HG02798 (cell line): ENCODE measurements around the gene TMEM132A.
A peak's percentile ranks its signal among the peaks of the same experiment; 100 is the strongest.
"Not testable (repeated sequence)": the region's sequence is repeated elsewhere in the genome, so short reads cannot be mapped to it uniquely, and the experiment has no call there.

ENCODE experiments used
- ATAC-seq: cut with Tn5 transposase; IDR thresholded peaks from one replicate; pipeline ENCODE4 v1.9.1; 2021; ENCODE audit warnings: mild to moderate bottlenecking; ENCODE audit not compliant: unreplicated experiment, poor library complexity

TMEM132A gene

GRCh38 chr11:60902625-60903024 lies 21.6 kb upstream of the TMEM132A start:
- no peak for ATAC-seq

- ATAC-seq = no peak
Observed at GRCh38 chr11:60905047-60905446, 19.2 kb upstream of the TMEM132A start.

GRCh38 chr11:60905551-60906113 lies 18.6 kb upstream of the TMEM132A start:
- ATAC-seq = no peak

GRCh38 chr11:60906132-60906972 lies 17.9 kb upstream of the TMEM132A start, which contains the start of gene PRPF19:
TSS of gene PRPF19 (minus strand) at chr11:60906585. CDS start at chr11:60906382, 203 bp downstream.
- peak; percentile 83 for ATAC-seq

- ATAC-seq = no peak
Observed at GRCh38 chr11:60908803-60909202, 15.5 kb upstream of the TMEM132A start.

- ATAC-seq = not testable (repeated sequence)
Observed at GRCh38 chr11:60909680-60910280, 14.5 kb upstream of the TMEM132A start.

- ATAC-seq = peak; percentile 43
Observed at GRCh38 chr11:60910281-60910687, 14.0 kb upstream of the TMEM132A start.

GRCh38 chr11:60910711-60911380 lies 13.4 kb upstream of the TMEM132A start:
- ATAC-seq = no peak

GRCh38 chr11:60912223-60912850 lies 11.9 kb upstream of the TMEM132A start:
- ATAC-seq = no peak

- no peak for ATAC-seq
Observed at GRCh38 chr11:60912851-60913528, 11.3 kb upstream of the TMEM132A start.

- peak; percentile 56 for ATAC-seq
Observed at GRCh38 chr11:60913793-60914632, 10.2 kb upstream of the TMEM132A start, which contains the start of gene TMEM109. TSS of gene TMEM109 (plus strand) at chr11:60914158. CDS start at chr11:60919694, 5,536 bp downstream.

GRCh38 chr11:60914633-60915247 lies 9.5 kb upstream of the TMEM132A start:
- no peak for ATAC-seq

- ATAC-seq = peak; percentile 43
Observed at GRCh38 chr11:60915248-60915914, 8.9 kb upstream of the TMEM132A start.

GRCh38 chr11:60916669-60917206 lies 7.5 kb upstream of the TMEM132A start:
- ATAC-seq = no peak

- no peak for ATAC-seq
Observed at GRCh38 chr11:60917267-60917666, 7.0 kb upstream of the TMEM132A start.

- ATAC-seq = no peak
Observed at GRCh38 chr11:60918251-60918938, 5.9 kb upstream of the TMEM132A start.

- ATAC-seq = no peak
Observed at GRCh38 chr11:60918939-60919265, 5.4 kb upstream of the TMEM132A start.
